Panc1 (cell line): Measurements from ENCODE around the gene GDAP1L1.

Experiments
- TF ChIP-seq, protein P1 (sequence below): fragments of 450-650 bp; IDR thresholded peaks from 2 replicates; pipeline ENCODE4 v1.5.1; 2017; ENCODE audit warnings: mild to moderate bottlenecking
- TF ChIP-seq, protein P2 (sequence below), 2 experiments: IDR thresholded peaks; 2 replicates each; pipeline ENCODE4 v1.6.1; 2011 to 2012; ENCODE audit warnings: low read depth in 2 of 2, control low read depth in 1 of 2, low read length in 1 of 2, mild to moderate bottlenecking in 1 of 2, moderate library complexity in 1 of 2; ENCODE audit not compliant: insufficient read depth in 1 of 2

GRCh38 chr20:44212792-44213191 is 34.3 kb upstream of the GDAP1L1 start:
- TF ChIP-seq, protein P1, sequence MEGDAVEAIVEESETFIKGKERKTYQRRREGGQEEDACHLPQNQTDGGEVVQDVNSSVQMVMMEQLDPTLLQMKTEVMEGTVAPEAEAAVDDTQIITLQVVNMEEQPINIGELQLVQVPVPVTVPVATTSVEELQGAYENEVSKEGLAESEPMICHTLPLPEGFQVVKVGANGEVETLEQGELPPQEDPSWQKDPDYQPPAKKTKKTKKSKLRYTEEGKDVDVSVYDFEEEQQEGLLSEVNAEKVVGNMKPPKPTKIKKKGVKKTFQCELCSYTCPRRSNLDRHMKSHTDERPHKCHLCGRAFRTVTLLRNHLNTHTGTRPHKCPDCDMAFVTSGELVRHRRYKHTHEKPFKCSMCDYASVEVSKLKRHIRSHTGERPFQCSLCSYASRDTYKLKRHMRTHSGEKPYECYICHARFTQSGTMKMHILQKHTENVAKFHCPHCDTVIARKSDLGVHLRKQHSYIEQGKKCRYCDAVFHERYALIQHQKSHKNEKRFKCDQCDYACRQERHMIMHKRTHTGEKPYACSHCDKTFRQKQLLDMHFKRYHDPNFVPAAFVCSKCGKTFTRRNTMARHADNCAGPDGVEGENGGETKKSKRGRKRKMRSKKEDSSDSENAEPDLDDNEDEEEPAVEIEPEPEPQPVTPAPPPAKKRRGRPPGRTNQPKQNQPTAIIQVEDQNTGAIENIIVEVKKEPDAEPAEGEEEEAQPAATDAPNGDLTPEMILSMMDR: no peak
- TF ChIP-seq, protein P2, sequence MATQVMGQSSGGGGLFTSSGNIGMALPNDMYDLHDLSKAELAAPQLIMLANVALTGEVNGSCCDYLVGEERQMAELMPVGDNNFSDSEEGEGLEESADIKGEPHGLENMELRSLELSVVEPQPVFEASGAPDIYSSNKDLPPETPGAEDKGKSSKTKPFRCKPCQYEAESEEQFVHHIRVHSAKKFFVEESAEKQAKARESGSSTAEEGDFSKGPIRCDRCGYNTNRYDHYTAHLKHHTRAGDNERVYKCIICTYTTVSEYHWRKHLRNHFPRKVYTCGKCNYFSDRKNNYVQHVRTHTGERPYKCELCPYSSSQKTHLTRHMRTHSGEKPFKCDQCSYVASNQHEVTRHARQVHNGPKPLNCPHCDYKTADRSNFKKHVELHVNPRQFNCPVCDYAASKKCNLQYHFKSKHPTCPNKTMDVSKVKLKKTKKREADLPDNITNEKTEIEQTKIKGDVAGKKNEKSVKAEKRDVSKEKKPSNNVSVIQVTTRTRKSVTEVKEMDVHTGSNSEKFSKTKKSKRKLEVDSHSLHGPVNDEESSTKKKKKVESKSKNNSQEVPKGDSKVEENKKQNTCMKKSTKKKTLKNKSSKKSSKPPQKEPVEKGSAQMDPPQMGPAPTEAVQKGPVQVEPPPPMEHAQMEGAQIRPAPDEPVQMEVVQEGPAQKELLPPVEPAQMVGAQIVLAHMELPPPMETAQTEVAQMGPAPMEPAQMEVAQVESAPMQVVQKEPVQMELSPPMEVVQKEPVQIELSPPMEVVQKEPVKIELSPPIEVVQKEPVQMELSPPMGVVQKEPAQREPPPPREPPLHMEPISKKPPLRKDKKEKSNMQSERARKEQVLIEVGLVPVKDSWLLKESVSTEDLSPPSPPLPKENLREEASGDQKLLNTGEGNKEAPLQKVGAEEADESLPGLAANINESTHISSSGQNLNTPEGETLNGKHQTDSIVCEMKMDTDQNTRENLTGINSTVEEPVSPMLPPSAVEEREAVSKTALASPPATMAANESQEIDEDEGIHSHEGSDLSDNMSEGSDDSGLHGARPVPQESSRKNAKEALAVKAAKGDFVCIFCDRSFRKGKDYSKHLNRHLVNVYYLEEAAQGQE (IDR thresholded peaks at IDR 0.05; ENCODE audit: insufficient read depth in 1 of 2, low read depth in 2 of 2, low read length in 1 of 2): no peak
